ENCODE data around the gene GSDME.
A peak's percentile ranks its signal among the peaks of the same experiment; 100 is the strongest.

Gene GSDME

DNA sequence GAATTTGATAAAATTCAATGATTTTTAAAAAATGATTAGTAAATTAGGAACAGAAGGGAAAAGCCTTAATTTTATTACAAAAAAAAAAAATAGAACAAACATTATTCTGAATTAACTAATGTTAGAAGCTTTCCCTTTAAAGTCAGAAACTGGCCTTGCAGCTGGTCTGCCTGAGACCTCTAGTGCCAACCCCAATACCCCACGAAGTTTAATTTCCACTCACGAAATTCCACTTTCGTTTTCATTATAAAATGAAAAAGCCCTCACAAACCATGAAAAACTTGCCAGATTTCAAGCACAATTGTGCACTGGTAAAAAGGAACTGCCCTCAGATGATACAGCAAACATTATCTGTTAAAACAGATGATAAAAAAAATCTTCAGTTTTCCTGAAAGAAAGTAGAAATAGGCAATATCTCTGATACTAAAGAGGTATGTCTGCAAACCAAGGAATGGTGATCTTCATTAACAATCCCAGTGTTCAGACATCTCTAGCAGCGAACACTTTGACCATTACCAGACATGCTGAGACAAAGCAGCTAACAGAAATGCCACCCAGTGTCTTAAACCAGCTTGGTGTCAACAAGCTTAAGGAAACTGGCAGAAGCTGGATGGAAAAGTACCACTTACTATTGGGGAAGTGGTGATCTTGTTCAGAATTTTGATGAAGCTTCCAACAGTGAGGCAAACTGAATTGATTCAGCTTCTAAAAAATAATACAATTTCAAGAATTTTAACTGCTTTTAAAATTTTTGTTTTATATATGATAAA is 103.8 kb downstream of the GSDME start:
- TF ChIP-seq, protein P1, sequence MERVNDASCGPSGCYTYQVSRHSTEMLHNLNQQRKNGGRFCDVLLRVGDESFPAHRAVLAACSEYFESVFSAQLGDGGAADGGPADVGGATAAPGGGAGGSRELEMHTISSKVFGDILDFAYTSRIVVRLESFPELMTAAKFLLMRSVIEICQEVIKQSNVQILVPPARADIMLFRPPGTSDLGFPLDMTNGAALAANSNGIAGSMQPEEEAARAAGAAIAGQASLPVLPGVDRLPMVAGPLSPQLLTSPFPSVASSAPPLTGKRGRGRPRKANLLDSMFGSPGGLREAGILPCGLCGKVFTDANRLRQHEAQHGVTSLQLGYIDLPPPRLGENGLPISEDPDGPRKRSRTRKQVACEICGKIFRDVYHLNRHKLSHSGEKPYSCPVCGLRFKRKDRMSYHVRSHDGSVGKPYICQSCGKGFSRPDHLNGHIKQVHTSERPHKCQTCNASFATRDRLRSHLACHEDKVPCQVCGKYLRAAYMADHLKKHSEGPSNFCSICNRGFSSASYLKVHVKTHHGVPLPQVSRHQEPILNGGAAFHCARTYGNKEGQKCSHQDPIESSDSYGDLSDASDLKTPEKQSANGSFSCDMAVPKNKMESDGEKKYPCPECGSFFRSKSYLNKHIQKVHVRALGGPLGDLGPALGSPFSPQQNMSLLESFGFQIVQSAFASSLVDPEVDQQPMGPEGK (CRISPR knock-in tag; IDR thresholded peaks at IDR 0.05; ENCODE audit: borderline replicate concordance), result no peak
- TF ChIP-seq PPARA (CRISPR knock-in tag; IDR thresholded peaks at IDR 0.05; ENCODE audit: borderline replicate concordance), result no peak
- no peak for TF ChIP-seq OSR1 (CRISPR knock-in tag; IDR thresholded peaks at IDR 0.05)
- no peak for TF ChIP-seq ESRRG (CRISPR knock-in tag; IDR thresholded peaks at IDR 0.05)
- TF ChIP-seq RARB (CRISPR knock-in tag; IDR thresholded peaks at IDR 0.05), result no peak
- TF ChIP-seq GLIS3 (CRISPR knock-in tag; IDR thresholded peaks at IDR 0.05), result no peak
- no peak for TF ChIP-seq ISL1 (CRISPR knock-in tag; IDR thresholded peaks at IDR 0.05)
- no peak for TF ChIP-seq TOX (CRISPR knock-in tag; IDR thresholded peaks at IDR 0.05; ENCODE audit: borderline replicate concordance)
- TF ChIP-seq ZNF565 (CRISPR knock-in tag; conservative IDR thresholded peaks at IDR 0.05; ENCODE audit: low read depth), result no peak
- no peak for TF ChIP-seq CSDC2 (CRISPR knock-in tag; IDR thresholded peaks at IDR 0.05)
- TF ChIP-seq ZC3H10 (CRISPR knock-in tag; IDR thresholded peaks at IDR 0.05), result no peak
- no peak for TF ChIP-seq SNAI2 (CRISPR knock-in tag; IDR thresholded peaks at IDR 0.05)
- TF ChIP-seq, protein P2, sequence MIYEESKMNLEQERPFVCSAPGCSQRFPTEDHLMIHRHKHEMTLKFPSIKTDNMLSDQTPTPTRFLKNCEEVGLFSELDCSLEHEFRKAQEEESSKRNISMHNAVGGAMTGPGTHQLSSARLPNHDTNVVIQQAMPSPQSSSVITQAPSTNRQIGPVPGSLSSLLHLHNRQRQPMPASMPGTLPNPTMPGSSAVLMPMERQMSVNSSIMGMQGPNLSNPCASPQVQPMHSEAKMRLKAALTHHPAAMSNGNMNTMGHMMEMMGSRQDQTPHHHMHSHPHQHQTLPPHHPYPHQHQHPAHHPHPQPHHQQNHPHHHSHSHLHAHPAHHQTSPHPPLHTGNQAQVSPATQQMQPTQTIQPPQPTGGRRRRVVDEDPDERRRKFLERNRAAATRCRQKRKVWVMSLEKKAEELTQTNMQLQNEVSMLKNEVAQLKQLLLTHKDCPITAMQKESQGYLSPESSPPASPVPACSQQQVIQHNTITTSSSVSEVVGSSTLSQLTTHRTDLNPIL (CRISPR knock-in tag; IDR thresholded peaks at IDR 0.05; ENCODE audit: low read depth), result no peak
- TF ChIP-seq ARNTL (CRISPR knock-in tag; IDR thresholded peaks at IDR 0.05; ENCODE audit: borderline replicate concordance, low read depth), result no peak
- TF ChIP-seq, protein P3, sequence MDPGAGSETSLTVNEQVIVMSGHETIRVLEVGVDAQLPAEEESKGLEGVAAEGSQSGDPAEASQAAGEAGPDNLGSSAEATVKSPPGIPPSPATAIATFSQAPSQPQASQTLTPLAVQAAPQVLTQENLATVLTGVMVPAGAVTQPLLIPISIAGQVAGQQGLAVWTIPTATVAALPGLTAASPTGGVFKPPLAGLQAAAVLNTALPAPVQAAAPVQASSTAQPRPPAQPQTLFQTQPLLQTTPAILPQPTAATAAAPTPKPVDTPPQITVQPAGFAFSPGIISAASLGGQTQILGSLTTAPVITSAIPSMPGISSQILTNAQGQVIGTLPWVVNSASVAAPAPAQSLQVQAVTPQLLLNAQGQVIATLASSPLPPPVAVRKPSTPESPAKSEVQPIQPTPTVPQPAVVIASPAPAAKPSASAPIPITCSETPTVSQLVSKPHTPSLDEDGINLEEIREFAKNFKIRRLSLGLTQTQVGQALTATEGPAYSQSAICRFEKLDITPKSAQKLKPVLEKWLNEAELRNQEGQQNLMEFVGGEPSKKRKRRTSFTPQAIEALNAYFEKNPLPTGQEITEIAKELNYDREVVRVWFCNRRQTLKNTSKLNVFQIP (CRISPR knock-in tag; IDR thresholded peaks at IDR 0.05; ENCODE audit: borderline replicate concordance, low read depth), result no peak
- TF ChIP-seq BACH2 (CRISPR knock-in tag; IDR thresholded peaks at IDR 0.05; ENCODE audit: borderline replicate concordance), result no peak
- no peak for TF ChIP-seq ZNF8 (CRISPR knock-in tag; IDR thresholded peaks at IDR 0.05)
- TF ChIP-seq, protein P4, sequence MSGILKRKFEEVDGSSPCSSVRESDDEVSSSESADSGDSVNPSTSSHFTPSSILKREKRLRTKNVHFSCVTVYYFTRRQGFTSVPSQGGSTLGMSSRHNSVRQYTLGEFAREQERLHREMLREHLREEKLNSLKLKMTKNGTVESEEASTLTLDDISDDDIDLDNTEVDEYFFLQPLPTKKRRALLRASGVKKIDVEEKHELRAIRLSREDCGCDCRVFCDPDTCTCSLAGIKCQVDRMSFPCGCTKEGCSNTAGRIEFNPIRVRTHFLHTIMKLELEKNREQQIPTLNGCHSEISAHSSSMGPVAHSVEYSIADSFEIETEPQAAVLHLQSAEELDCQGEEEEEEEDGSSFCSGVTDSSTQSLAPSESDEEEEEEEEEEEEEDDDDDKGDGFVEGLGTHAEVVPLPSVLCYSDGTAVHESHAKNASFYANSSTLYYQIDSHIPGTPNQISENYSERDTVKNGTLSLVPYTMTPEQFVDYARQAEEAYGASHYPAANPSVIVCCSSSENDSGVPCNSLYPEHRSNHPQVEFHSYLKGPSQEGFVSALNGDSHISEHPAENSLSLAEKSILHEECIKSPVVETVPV (CRISPR knock-in tag; IDR thresholded peaks at IDR 0.05), result no peak

DNA sequence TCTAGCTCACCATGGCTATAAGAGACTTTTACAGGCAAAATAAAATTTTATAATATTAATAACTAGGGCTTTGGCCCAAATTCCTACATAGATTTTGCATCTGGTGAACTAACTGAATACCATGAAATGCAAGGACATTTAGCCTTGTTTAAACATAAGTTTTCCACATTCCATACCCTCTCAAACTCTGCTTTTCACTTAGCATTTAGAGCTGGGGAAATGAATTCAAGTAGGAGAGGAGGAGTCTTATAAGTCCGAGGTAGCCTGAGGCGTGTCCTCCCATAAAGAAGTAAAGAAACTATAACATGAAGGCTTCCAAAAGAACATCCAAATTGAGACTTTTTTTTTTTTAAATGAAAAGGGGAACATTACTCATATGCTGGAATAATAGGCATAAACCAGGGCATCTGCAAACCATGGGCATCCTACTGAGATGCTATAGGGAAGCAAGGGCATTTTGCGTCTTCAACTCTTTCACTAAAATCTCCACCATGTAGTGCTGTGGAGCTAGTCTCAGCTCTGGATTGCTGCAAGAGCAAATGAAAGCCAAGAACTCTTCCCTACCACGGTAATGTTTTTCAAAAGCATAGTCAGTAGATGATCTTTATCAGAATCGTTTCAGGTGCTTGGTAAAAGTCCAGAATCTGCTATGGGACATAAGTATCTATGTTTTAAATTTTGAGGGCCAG is 104.9 kb downstream of the GSDME start:
- ATAC-seq, result 0 out of 3 replicates have a peak, but pooled peaks have one; percentile 26

More for the DNA sequence above, 103.8 kb downstream of the GSDME start:
- peak; percentile 28; the same call in 1 of the 3 replicates for ATAC-seq

More for the DNA sequence above, 104.9 kb downstream of the GSDME start:
- TF ChIP-seq TOX (CRISPR knock-in tag; IDR thresholded peaks at IDR 0.05; ENCODE audit: borderline replicate concordance) (no peak), ZFP30 (CRISPR knock-in tag; IDR thresholded peaks at IDR 0.05) (no peak), ZNF565 (CRISPR knock-in tag; conservative IDR thresholded peaks at IDR 0.05; ENCODE audit: low read depth) (no peak), BACH2 (CRISPR knock-in tag; IDR thresholded peaks at IDR 0.05; ENCODE audit: borderline replicate concordance) (no peak), RARB (CRISPR knock-in tag; IDR thresholded peaks at IDR 0.05) (no peak), ESRRG (CRISPR knock-in tag; IDR thresholded peaks at IDR 0.05) (no peak), GLIS3 (CRISPR knock-in tag; IDR thresholded peaks at IDR 0.05) (no peak), ZC3H10 (CRISPR knock-in tag; IDR thresholded peaks at IDR 0.05) (no peak), ZNF8 (CRISPR knock-in tag; IDR thresholded peaks at IDR 0.05) (no peak), ISL1 (CRISPR knock-in tag; IDR thresholded peaks at IDR 0.05) (no peak), PPARA (CRISPR knock-in tag; IDR thresholded peaks at IDR 0.05; ENCODE audit: borderline replicate concordance) (no peak), ZFP3 (CRISPR knock-in tag; IDR thresholded peaks at IDR 0.05) (no peak), TCF4 (CRISPR knock-in tag; IDR thresholded peaks at IDR 0.05; ENCODE audit: borderline replicate concordance) (no peak), ARNTL (CRISPR knock-in tag; IDR thresholded peaks at IDR 0.05; ENCODE audit: borderline replicate concordance, low read depth) (no peak)
- TF ChIP-seq, protein P4 (CRISPR knock-in tag; IDR thresholded peaks at IDR 0.05), result no peak
- TF ChIP-seq, protein P1 (CRISPR knock-in tag; IDR thresholded peaks at IDR 0.05; ENCODE audit: borderline replicate concordance), result no peak

Measured in SK-N-SH treated with all-trans-retinoic acid at 6 μM for 48 hours (cell line).